ENCODE data around the gene SLC38A4.

DNA sequence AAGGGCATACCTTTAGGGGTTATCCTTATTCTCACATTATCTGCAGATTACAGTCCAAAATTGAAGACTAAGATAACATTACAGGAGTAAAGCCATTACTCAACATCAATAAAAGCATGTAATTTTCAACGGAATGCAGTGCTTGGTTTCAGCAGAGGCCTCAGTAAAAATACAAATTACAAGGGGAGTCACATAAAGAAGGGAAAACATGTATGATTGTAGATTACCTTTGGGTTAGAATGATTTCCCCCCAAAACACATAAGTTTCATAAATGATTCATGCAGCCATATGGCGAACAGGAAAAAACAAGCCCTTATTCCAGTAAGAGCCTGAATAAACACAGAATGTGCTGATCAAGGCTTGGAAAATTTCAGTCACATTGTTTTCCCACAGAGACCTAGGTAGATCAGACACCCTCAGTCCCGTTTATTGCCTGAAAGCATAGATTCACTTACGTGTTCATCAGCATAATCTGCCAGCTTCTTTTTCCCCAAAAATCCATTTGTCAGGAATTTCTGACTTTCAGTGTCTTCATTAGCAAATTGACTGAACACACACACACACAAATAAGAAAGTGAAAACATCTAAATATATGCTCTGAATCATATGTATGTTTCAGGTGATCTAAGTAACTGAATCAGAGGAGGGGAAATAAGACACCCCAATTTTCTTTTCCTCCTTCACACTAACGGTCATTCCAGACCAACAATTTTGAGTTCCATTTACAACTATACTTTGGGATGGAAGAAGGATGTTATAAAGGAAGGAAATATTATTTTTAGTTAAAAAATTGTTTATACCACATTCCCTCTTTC, 37.5 kb downstream of the SLC38A4 start:
- TF ChIP-seq, protein P1, sequence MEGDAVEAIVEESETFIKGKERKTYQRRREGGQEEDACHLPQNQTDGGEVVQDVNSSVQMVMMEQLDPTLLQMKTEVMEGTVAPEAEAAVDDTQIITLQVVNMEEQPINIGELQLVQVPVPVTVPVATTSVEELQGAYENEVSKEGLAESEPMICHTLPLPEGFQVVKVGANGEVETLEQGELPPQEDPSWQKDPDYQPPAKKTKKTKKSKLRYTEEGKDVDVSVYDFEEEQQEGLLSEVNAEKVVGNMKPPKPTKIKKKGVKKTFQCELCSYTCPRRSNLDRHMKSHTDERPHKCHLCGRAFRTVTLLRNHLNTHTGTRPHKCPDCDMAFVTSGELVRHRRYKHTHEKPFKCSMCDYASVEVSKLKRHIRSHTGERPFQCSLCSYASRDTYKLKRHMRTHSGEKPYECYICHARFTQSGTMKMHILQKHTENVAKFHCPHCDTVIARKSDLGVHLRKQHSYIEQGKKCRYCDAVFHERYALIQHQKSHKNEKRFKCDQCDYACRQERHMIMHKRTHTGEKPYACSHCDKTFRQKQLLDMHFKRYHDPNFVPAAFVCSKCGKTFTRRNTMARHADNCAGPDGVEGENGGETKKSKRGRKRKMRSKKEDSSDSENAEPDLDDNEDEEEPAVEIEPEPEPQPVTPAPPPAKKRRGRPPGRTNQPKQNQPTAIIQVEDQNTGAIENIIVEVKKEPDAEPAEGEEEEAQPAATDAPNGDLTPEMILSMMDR (conservative IDR thresholded peaks at IDR 0.05; ENCODE audit: low read length): no peak
- TF ChIP-seq EZH2phosphoT487 (IDR thresholded peaks at IDR 0.05; ENCODE audit: borderline replicate concordance): no peak
